K562 (cell line): Measurements from ENCODE around the gene RREB1. TPM values are rescaled to one million over a fixed set of nuclear protein-coding genes. Genes with fewer than 3 reads are reported as not detected.
A peak's percentile ranks its signal among the peaks of the same experiment; 100 is the strongest.

Source experiments
- ESRRB ChIP-seq: fragments of 250-450 bp; sonication (Bioruptor Pico); IDR thresholded peaks from 2 replicates; pipeline ENCODE4 v1.5.0; 2020; ENCODE audit warnings: mild to moderate bottlenecking, moderate library complexity, borderline replicate concordance
- POLR2G ChIP-seq: fragments of 200-400 bp; formaldehyde crosslinking; IDR thresholded peaks from 2 replicates; pipeline ENCODE4 v1.6.1; 2017; ENCODE audit warnings: low read depth, mild to moderate bottlenecking, antibody characterized with exemption, low read length, moderate library complexity
- ZNF140 ChIP-seq: fragments of 250-450 bp; sonication (Bioruptor Pico); IDR thresholded peaks from 2 replicates; pipeline ENCODE4 v1.8.0; 2021; ENCODE audit warnings: moderate library complexity, mild to moderate bottlenecking, inconsistent platforms
- ZNF311 ChIP-seq: fragments of 250-450 bp; sonication (Bioruptor Pico); IDR thresholded peaks from 2 replicates; pipeline ENCODE4 v1.4.0; 2020; ENCODE audit warnings: mild to moderate bottlenecking, moderate library complexity
- ZNF507 ChIP-seq: conservative IDR thresholded peaks from 2 replicates; pipeline ENCODE4 v1.6.1; 2017; ENCODE audit warnings: missing genetic modification characterization, missing compliant biosample characterization
- polyA plus RNA-seq, 8 experiments: library from polyadenylated mRNA; depleted of rRNA in 4 of 8; stranded (reverse) in 5 of 8; unstranded in 3 of 8; fragments of >200 nt; fragmentation: Nextera tagmentation in 2 of 8; fragmentation: Illumina TruSeq in 1 of 8; extraction: Ambion mirVana in 2 of 8; extraction: Trizol in 1 of 8; gene quantifications; 2 replicates each; pipeline versions ENCODE4 v1.2.1 to v1.2.3, GENCODE V29; 2011 to 2014; ENCODE audit warnings: inconsistent platforms in 1 of 8, missing spikeins in 1 of 8
- total RNA-seq, 7 experiments: library from RNA; depleted of rRNA in 6 of 7; stranded (reverse); fragments of >200 nt in 6 of 7; fragmentation: Illumina TruSeq in 2 of 7; extraction: Trizol in 2 of 7; gene quantifications; 2 replicates each; pipeline versions ENCODE4 v1.2.1 to v1.2.3, GENCODE V29; 2011 to 2021; ENCODE audit warnings: low replicate concordance in 1 of 7
- TF ChIP-seq, protein P1 (sequence below), 3 experiments: IDR thresholded peaks in 2 of 3; conservative IDR thresholded peaks in 1 of 3; 2 replicates each; pipeline ENCODE4 v1.5.1; 2011 to 2012; ENCODE audit warnings: low read length in 3 of 3, mild to moderate bottlenecking in 3 of 3, control low read depth in 2 of 3, improper control_type of control experiment in 1 of 3, inconsistent platforms in 1 of 3, low read depth in 1 of 3, mixed read lengths in 1 of 3, moderate library complexity in 1 of 3; ENCODE audit not compliant: insufficient read depth in 2 of 3
- TF ChIP-seq, protein P2 (sequence below): sonication (generic); formaldehyde crosslinking; IDR thresholded peaks from 2 replicates; pipeline ENCODE4 v1.8.0; 2022; ENCODE audit warnings: mild to moderate bottlenecking, missing genetic modification reagents, borderline replicate concordance
- TF ChIP-seq, protein P3 (sequence below): fragments of 450-650 bp; formaldehyde crosslinking; IDR thresholded peaks from 2 replicates; pipeline ENCODE4 v1.4.0; 2020; ENCODE audit warnings: mild to moderate bottlenecking, moderate library complexity

Gene RREB1
- total and polyA plus RNA-seq, 9 of the 15 experiments (the other 6 are each of a cell fraction or from before 2014, with no cell fraction given) = 3.3 to 64.2 (median 19.3) TPM

DNA sequence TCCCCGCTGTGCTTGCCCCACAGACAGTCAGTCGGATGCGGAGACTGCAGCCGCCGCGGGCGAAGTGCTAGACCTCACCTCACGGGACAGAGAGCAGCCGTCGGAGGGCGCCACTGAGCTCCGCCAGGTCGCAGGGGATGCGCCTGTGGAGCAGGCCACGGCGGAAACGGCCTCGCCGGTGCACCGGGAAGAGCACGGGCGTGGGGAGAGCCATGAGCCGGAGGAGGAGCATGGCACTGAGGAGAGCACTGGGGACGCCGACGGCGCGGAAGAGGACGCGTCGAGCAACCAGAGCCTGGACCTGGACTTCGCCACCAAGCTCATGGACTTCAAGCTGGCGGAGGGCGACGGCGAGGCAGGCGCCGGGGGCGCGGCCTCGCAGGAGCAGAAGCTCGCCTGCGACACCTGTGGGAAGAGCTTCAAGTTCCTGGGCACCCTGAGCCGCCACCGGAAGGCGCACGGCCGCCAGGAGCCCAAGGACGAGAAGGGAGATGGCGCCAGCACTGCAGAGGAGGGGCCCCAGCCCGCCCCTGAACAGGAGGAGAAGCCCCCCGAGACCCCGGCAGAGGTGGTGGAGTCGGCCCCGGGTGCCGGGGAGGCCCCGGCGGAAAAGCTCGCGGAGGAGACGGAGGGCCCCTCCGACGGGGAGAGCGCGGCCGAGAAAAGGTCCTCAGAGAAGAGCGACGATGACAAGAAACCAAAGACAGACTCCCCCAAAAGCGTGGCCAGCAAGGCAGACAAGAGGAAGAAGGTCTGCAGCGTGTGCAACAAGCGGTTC lies 138.8 kb downstream of the RREB1 start (continued):
- TF ChIP-seq, protein P1, sequence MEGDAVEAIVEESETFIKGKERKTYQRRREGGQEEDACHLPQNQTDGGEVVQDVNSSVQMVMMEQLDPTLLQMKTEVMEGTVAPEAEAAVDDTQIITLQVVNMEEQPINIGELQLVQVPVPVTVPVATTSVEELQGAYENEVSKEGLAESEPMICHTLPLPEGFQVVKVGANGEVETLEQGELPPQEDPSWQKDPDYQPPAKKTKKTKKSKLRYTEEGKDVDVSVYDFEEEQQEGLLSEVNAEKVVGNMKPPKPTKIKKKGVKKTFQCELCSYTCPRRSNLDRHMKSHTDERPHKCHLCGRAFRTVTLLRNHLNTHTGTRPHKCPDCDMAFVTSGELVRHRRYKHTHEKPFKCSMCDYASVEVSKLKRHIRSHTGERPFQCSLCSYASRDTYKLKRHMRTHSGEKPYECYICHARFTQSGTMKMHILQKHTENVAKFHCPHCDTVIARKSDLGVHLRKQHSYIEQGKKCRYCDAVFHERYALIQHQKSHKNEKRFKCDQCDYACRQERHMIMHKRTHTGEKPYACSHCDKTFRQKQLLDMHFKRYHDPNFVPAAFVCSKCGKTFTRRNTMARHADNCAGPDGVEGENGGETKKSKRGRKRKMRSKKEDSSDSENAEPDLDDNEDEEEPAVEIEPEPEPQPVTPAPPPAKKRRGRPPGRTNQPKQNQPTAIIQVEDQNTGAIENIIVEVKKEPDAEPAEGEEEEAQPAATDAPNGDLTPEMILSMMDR (IDR thresholded peaks at IDR 0.05 in 2 of 3, conservative IDR thresholded peaks at IDR 0.05 in 1 of 3; ENCODE audit: insufficient read depth in 2 of 3, low read depth in 1 of 3, low read length in 3 of 3) = 0 out of 6 replicates have a peak, but pooled peaks of 2 of the 3 experiments have one; percentile 1 to 7
- TF ChIP-seq, protein P2, sequence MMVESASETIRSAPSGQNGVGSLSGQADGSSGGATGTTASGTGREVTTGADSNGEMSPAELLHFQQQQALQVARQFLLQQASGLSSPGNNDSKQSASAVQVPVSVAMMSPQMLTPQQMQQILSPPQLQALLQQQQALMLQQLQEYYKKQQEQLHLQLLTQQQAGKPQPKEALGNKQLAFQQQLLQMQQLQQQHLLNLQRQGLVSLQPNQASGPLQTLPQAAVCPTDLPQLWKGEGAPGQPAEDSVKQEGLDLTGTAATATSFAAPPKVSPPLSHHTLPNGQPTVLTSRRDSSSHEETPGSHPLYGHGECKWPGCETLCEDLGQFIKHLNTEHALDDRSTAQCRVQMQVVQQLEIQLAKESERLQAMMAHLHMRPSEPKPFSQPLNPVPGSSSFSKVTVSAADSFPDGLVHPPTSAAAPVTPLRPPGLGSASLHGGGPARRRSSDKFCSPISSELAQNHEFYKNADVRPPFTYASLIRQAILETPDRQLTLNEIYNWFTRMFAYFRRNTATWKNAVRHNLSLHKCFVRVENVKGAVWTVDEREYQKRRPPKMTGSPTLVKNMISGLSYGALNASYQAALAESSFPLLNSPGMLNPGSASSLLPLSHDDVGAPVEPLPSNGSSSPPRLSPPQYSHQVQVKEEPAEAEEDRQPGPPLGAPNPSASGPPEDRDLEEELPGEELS (CRISPR knock-in tag) = no peak
- TF ChIP-seq POLR2G (peak; percentile 63), ZNF140 (no peak), ESRRB (no peak), ZNF311 (no peak), ZNF507 (tag) (no peak)
- TF ChIP-seq, protein P3, sequence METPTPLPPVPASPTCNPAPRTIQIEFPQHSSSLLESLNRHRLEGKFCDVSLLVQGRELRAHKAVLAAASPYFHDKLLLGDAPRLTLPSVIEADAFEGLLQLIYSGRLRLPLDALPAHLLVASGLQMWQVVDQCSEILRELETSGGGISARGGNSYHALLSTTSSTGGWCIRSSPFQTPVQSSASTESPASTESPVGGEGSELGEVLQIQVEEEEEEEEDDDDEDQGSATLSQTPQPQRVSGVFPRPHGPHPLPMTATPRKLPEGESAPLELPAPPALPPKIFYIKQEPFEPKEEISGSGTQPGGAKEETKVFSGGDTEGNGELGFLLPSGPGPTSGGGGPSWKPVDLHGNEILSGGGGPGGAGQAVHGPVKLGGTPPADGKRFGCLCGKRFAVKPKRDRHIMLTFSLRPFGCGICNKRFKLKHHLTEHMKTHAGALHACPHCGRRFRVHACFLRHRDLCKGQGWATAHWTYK (CRISPR knock-in tag) = no peak
